Measurements from ENCODE around the gene ATP8A2.

Gene ATP8A2

DNA sequence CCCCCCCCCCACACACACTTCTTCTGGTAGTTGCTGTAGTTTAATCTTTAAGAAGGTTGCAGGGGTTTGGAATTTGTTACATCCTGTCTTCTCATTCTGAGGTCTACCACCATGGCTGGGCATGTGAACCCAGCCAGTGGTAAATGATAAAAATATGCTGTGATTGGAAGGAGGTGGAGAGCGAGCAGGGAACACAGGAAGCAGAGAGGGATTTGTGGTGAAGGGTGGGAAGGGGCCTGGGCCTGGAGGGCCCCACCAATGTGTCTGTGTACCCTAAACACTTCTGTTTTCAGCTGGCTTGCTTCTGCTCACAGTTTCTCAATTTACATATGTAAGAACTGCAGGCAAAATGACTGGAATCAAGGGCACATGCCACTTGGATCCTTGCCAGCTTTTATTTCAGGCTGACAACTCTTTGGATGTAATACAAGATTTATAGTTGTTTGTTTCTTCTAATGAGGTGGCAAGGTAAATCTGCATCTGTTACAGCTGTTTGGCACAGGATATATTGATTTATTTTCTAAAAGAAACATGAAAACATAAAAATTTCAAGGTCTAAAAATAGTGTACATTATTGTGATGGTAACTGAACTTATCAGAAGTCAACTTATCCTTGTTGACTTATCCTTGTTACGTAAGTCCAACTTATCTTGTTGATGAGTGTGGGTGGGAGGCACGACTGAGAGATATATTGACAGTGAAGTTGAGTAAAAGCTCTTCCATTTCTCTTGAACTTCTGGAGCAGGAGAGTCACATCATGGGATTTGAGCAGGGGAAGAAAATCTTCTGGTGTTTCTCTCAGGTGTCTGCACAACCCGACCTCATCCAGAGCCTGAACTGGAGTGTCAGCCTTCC lies 366.8 kb downstream of the ATP8A2 start:
- peak; percentile 36 for DNase-seq

DNA sequence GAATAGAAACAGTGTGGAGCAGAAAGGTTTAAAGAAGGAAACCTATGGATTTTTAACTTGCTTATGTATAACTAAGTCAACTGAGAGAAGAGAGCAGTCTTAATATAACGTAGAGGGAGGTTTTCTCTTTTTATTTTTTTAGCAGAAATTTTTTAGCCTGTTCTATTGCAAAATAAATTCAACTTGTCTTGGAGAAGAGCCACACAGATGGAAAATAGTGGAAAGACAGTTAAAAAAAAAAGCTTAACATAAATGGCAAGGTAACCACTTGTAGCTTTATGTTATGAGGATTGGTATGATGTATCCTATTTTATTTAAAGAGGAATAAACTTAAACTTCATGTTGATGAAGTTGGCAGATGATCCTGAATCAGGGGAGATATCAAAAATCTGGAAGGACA lies 367.6 kb downstream of the ATP8A2 start:
- DNase-seq, result no peak

- DNase-seq, result no peak
Observed at GRCh38 chr13:25741796-25742195, 370.0 kb downstream of the ATP8A2 start.

DNA sequence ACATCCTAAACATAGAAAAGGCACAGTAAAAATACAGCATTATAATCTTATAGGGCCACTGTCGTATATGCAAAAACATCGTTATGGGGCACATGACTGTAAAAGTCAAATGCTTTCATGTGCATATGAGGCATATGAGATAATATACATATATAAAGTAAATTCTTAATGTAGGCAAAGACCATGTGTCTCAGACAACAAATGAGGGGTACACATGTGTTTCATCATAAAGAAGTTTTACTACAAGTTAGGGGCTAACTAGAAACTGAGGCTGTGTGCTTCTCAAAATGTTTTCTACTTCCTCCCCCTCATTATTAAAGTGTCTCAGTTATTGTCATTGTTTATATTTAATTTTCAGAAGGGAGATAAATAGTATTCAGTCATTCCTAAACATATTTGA lies 370.4 kb downstream of the ATP8A2 start:
- DNase-seq, result no peak

GRCh38 chr13:25743421-25743820 lies 371.6 kb downstream of the ATP8A2 start:
- DNase-seq, result no peak

DNA sequence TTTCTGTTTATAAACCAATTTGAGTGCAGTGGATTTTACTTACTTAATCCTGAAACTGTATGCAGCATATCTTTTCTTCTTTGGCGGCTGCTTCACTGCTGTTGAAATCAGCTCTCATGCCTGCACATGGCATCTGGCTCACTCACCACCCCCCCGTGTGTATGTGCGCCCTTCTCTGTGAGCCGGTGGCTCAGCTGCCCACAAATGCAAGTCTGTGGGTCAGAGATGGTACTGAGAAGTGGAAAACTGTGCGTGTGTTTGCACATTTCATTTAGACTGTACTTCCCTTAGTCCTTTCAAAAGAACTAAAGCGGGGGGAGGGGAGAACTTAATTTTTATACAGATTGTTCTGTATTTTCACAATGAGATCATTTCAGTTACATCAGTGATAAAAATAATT lies 372.4 kb downstream of the ATP8A2 start:
- no peak for DNase-seq

GRCh38 chr13:25746131-25746530 lies 374.4 kb downstream of the ATP8A2 start:
- no peak for DNase-seq

DNA sequence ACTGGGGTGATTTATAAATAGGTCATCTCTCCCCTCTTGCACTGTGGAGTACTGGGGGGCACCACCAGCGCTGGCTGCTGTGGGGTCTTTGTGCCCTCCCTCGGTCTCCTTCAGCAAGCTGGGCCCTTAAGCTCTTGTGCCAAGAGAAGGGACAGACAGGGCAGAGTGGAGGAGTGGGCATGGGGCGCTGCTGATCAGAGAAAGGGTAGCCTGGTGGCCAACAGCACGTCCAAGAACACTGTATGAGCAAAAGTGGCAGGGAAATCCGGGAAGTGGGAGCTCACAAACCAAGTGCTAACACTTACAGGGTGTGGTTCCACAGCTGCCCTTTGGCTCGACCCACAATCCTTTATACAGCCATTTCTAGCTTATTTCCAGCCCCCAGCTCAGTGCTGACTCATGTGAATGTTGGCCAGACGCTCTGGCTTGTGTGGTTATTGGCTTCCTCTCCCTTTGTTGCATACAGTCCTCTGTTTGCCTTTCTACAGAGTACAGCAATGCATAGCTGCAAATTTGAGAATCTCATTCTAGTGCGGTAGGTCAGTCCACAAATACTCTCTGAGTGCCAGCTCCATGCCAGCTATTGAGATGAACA lies 381.3 kb downstream of the ATP8A2 start:
- peak; percentile 94 for DNase-seq

- no peak for DNase-seq
Observed at GRCh38 chr13:25753976-25754375, 382.2 kb downstream of the ATP8A2 start.

DNA sequence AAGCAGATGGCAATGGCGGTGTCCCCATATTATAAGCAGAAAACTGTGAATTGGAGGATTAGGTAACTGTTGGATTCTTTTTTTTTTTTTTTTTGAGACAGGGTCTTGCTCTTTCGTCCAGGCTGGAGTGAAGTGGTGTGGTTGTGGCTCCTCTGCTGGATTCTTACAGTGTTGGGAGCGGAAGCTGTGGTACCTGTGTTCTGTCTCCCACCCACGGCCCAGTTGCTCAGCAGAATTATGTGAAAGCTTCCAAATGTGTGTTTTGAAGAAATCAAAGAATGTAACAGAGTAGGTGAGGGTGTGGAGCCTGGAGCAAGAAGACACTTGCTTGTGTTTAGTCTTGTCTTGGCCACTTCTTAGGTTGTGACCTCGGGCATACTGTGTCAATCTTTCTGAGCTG lies 384.5 kb downstream of the ATP8A2 start:
- no peak for DNase-seq

DNA sequence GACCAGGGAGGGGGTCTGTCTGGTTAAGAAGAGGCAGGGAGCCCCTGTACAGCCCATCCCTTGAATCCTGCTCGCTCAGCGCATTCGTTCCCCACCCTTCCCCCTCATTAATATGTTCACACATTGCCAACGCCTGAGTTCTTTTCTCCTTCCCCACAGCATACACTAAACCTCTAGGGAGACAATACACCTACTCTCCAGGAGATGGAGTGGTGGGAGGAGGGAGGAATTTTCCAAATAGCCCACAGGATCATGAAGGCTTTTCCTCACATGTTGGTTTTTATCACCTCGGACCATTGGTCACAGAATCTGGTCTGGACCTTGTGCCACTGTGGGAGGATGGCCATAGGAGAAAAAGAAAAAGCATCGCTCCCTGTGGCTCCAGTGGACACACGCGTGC lies 385.1 kb downstream of the ATP8A2 start:
- DNase-seq, result no peak

GRCh38 chr13:25761041-25761440 lies 389.3 kb downstream of the ATP8A2 start:
- DNase-seq, result no peak

GRCh38 chr13:25762281-25762680 lies 390.5 kb downstream of the ATP8A2 start:
- no peak for DNase-seq

GRCh38 chr13:25762795-25763377 lies 391.1 kb downstream of the ATP8A2 start:
- DNase-seq, result no peak

DNA sequence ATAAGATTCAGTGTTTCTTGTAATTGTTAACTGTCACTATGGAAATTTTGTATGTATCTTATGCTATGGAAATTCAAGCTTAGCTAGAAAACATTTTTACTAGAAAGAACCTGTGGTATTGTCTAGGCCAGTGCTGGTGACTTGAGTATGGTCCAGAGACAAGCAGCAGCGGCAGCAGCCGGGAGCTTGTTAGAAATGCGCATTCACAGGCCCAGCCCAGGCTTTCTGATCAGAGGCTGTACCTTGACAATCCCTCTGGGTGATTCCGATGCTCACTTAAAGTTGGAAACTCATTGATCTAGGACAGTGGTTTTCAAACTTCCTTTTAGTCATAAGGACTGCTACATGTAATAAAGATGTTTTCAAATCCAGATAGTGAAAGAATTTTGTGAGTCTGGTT lies 392.6 kb downstream of the ATP8A2 start:
- no peak for DNase-seq

DNA sequence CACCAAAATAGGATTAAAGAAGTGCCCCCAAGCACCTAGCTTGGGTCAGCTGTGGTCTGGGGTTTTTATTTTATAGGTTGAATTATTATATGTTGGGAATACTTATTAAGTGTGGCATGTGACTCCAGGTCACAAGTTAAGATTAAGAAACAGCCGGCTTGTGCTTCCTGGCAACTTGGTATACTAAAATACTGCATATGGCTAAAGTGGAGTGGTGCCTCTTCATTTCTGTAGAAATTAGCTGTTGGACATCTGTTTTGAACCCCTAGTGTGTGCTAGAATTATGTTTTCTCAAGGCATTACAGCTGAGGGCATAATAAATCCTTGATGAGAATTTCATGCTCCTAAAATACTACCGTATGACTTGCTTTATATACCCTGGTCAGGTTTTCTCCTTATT lies 393.5 kb downstream of the ATP8A2 start:
- no peak for DNase-seq

- no peak for DNase-seq
Observed at GRCh38 chr13:25766576-25766975, 394.8 kb downstream of the ATP8A2 start.

- no peak for DNase-seq
Observed at GRCh38 chr13:25766991-25767390, 395.2 kb downstream of the ATP8A2 start.

GRCh38 chr13:25768376-25768775 lies 396.6 kb downstream of the ATP8A2 start:
- DNase-seq, result no peak

- no peak for DNase-seq
Observed at GRCh38 chr13:25768838-25769237, 397.1 kb downstream of the ATP8A2 start.

DNA sequence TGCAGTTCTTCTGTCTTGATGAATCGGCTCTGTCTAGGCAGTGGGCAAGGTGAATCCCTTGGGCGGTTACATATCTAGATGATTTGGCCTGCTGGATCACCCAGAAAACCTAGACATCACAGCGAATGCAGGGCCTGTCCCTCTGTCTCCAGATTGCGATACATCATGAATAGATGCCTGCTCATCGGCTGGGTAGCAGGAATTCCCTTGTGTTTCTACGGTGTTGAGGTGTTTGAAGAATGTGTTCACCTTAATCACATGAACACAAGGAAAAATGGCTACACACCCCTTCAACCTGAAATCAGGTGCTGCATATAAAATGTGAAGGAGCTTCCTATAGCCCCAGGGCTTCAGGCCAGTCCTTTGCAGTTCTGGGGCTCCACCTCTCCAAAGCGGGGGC lies 398.8 kb downstream of the ATP8A2 start:
- no peak for DNase-seq

DNA sequence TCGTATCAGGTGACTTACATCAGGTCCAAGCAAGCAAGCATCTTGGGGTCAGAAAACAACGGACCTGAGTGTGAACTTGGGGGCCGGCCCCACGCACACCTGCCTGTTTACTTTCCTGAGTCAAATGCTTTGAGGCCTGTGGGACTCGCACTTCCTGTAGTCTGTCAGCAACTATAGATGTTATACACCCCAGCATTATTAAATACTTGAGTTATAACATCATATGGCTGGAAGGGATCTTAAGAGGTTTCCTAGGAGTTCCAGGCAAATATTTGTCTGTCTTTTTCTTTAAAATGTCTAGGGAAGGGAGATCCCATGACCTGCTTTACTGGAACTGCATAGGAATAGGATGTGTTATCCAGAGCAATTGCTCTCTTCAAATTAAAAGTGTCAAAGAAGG lies 399.4 kb downstream of the ATP8A2 start:
- DNase-seq, result peak; percentile 69

DNA sequence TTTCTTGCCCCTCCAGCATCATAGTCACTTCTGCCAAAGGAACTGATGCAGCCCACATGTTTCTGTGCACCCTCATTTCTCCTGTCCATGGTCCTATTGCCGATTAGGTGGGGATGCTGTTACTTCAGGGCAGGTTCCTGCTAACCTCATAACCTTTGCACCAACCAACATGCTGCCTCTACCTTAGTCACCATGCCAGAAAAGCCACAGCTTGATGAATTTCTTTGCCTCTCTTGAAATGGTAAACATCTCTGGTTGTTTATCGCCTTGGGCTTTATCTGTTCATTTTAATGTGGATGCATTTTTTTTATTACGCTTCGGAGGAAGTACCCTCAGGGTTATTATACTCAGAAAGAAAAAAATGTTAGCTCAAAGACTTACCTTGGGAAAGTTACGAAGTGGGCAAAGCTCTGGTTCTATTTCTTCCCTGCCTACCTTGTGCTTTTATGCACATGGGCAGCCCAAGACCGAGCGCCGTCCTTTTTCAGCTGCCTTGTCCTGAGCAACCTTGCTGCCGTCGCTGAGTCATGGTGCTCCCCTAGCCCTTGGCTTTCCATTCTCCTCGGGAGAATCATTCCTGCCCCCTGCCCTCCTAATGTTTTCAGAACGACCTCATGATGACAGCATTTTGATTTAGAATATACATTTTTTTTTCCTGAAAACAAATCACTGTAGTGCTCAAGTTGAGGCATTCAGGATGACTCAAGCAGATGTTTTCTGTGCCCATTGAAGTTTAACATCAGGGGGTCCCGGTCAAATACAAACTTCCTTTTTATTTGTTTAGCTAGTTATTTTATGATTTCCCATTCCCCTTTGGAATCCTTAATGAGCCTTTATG lies 400.1 kb downstream of the ATP8A2 start:
- no peak for DNase-seq

Measured in femur (tissue), 1 donor.